ENCODE measurements around the gene SLC35F1. TPM values are rescaled to one million over a fixed set of nuclear protein-coding genes. Genes with fewer than 3 reads are reported as not detected.

The SLC35F1 gene
- total and polyA plus RNA-seq, 10 of the 15 experiments (the other 5 are each of a cell fraction or from before 2014, with no cell fraction given), result 0.01 TPM; not detected in 9

DNA sequence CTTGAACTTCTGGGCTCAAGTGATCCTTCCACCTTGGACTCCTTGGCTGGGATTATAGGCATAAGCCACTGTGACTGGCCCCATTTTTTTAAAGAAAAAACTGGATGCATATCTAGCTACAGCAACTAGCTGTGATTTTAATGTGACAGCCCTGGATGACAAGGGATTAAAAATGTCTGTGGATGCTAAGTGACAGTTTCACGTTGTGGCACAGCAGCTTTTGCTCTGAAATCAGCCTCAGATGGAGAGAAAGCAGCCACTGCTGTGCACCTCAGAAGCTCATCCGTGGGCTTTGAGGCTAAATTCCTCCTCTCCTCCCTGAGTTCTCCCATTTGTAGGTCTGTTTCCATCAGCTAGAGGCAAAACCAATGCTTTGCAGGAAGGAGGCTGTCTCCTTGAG is 195.3 kb downstream of the SLC35F1 start:
- Histone ChIP-seq H2AFZ (ENCODE audit: control insufficient read depth, low read depth, low read length) (no peak overlapping the region), H3K9me3 (replicated peaks; ENCODE audit: control insufficient read depth, insufficient read depth, low read length) (no peaks in the 10 kb centered on the region), H3K27ac (ENCODE audit: control insufficient read depth, insufficient read depth) (no peak overlapping the region), H3K9ac (ENCODE audit: control insufficient read depth, insufficient read depth, low read length) (no peak overlapping the region), H4K20me1 (ENCODE audit: control insufficient read depth, insufficient read depth) (no peaks in the 10 kb centered on the region), H3K4me3 (no peak overlapping the region), H3K4me1 (ENCODE audit: control insufficient read depth, insufficient read depth, low read length) (no peaks in the 10 kb centered on the region), H3K79me2 (ENCODE audit: control insufficient read depth, insufficient read depth, low read length) (no peaks in the 10 kb centered on the region), H3K36me3 (ENCODE audit: control insufficient read depth in 2 of 2, insufficient read depth in 2 of 2, low read length in 1 of 2) (no peaks in the 10 kb centered on the region), H3K27me3 (replicated peaks in 1 of 2; ENCODE audit: control insufficient read depth in 2 of 2, insufficient read depth in 2 of 2, low read length in 1 of 2) (no peaks in the 10 kb centered on the region), H3K4me2 (ENCODE audit: control insufficient read depth, insufficient read depth) (no peak overlapping the region)
- no peak for DNase-seq (ENCODE audit: low read depth, low spot score)
- ChIA-PET POLR2A (no interaction called here), RAD21 (ENCODE audit: unreplicated experiment) (no interaction called here), CTCF (interaction anchor here (1.1 kb wide), 1 partner anchor 12 kb away, joined by 3 read pairs; no protein-coding TSS in a partner anchor), SMC1A (ENCODE audit: uncharacterized antibody, unreplicated experiment) (no interaction called here)
- 4% methylated on average over 2 of the region's 2 CpGs for WGBS (ENCODE audit: insufficient coverage, insufficient replicate concordance, low lambda C conversion rate, missing lambda C conversion rate)
- FAIRE-seq, result no peak
- intact Hi-C loops (cut with micrococcal nuclease; ENCODE audit: unreplicated experiment) (no loop called here), in situ Hi-C loops (cut with MboI) (no loop called here)
- no peak for TF ChIP-seq ZNF274 (IDR thresholded peaks at IDR 0.05; ENCODE audit: insufficient read depth, insufficient read length)
- TF ChIP-seq BRCA1 (IDR thresholded peaks at IDR 0.05; ENCODE audit: low read depth, low read length), result no peak
- TF ChIP-seq, protein P1, sequence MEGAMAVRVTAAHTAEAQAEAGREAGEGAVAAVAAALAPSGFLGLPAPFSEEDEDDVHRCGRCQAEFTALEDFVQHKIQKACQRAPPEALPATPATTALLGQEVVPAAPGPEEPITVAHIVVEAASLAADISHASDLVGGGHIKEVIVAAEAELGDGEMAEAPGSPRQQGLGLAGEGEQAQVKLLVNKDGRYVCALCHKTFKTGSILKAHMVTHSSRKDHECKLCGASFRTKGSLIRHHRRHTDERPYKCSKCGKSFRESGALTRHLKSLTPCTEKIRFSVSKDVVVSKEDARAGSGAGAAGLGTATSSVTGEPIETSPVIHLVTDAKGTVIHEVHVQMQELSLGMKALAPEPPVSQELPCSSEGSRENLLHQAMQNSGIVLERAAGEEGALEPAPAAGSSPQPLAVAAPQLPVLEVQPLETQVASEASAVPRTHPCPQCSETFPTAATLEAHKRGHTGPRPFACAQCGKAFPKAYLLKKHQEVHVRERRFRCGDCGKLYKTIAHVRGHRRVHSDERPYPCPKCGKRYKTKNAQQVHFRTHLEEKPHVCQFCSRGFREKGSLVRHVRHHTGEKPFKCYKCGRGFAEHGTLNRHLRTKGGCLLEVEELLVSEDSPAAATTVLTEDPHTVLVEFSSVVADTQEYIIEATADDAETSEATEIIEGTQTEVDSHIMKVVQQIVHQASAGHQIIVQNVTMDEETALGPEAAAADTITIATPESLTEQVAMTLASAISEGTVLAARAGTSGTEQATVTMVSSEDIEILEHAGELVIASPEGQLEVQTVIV (IDR thresholded peaks at IDR 0.05; ENCODE audit: borderline replicate concordance, partially characterized antibody), result no peak
- TF ChIP-seq, protein P2, sequence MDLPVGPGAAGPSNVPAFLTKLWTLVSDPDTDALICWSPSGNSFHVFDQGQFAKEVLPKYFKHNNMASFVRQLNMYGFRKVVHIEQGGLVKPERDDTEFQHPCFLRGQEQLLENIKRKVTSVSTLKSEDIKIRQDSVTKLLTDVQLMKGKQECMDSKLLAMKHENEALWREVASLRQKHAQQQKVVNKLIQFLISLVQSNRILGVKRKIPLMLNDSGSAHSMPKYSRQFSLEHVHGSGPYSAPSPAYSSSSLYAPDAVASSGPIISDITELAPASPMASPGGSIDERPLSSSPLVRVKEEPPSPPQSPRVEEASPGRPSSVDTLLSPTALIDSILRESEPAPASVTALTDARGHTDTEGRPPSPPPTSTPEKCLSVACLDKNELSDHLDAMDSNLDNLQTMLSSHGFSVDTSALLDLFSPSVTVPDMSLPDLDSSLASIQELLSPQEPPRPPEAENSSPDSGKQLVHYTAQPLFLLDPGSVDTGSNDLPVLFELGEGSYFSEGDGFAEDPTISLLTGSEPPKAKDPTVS (IDR thresholded peaks at IDR 0.05; ENCODE audit: low read depth, low read length), result no peak
- no peak for TF ChIP-seq SIN3A (IDR thresholded peaks at IDR 0.05; ENCODE audit: low read depth, low read length)
- TF ChIP-seq TARDBP (IDR thresholded peaks at IDR 0.05; ENCODE audit: borderline replicate concordance), result no peak
- no peak for ATAC-seq
- BruUV-seq (replicated peaks), result no TSS peak
